GM20000 (cell line): ENCODE data around the gene AMOTL2.
A peak's percentile ranks its signal among the peaks of the same experiment; 100 is the strongest.

ENCODE experiments used
- DNase-seq: peaks from one replicate; pipeline ENCODE4 v3.0.0; 2012; ENCODE audit warnings: low spot score
- TF ChIP-seq, protein P1 (sequence below): IDR thresholded peaks from 2 replicates; pipeline ENCODE4 v1.5.1; 2012; ENCODE audit warnings: mild to moderate bottlenecking, control low read depth; ENCODE audit errors: extremely low read depth, missing control alignments

The AMOTL2 gene

GRCh38 chr3:134361162-134361835 is 12.9 kb downstream of the AMOTL2 start:
- no peak for DNase-seq
- TF ChIP-seq, protein P1, sequence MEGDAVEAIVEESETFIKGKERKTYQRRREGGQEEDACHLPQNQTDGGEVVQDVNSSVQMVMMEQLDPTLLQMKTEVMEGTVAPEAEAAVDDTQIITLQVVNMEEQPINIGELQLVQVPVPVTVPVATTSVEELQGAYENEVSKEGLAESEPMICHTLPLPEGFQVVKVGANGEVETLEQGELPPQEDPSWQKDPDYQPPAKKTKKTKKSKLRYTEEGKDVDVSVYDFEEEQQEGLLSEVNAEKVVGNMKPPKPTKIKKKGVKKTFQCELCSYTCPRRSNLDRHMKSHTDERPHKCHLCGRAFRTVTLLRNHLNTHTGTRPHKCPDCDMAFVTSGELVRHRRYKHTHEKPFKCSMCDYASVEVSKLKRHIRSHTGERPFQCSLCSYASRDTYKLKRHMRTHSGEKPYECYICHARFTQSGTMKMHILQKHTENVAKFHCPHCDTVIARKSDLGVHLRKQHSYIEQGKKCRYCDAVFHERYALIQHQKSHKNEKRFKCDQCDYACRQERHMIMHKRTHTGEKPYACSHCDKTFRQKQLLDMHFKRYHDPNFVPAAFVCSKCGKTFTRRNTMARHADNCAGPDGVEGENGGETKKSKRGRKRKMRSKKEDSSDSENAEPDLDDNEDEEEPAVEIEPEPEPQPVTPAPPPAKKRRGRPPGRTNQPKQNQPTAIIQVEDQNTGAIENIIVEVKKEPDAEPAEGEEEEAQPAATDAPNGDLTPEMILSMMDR: no peak

DNA sequence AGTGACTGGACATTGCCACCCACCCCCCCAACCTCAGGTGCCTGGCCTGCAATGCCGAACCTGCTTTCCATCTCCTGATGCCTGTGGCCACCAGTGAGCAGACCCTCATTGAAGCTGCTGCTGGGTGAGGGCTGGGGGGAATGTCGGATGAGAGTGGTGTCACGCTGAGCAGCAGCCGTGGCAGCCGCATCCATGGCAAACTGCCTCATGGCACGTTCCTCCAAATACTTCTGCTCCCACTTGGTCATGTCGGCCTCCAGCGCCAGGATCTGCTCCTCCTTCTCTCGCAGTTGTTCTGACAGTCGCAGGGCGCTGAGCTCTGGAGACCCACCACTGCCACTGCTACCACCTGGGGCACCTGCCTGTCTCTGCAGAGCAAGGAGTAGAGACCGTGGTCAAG is 14.2 kb downstream of the AMOTL2 start:
- DNase-seq: no peak

DNA sequence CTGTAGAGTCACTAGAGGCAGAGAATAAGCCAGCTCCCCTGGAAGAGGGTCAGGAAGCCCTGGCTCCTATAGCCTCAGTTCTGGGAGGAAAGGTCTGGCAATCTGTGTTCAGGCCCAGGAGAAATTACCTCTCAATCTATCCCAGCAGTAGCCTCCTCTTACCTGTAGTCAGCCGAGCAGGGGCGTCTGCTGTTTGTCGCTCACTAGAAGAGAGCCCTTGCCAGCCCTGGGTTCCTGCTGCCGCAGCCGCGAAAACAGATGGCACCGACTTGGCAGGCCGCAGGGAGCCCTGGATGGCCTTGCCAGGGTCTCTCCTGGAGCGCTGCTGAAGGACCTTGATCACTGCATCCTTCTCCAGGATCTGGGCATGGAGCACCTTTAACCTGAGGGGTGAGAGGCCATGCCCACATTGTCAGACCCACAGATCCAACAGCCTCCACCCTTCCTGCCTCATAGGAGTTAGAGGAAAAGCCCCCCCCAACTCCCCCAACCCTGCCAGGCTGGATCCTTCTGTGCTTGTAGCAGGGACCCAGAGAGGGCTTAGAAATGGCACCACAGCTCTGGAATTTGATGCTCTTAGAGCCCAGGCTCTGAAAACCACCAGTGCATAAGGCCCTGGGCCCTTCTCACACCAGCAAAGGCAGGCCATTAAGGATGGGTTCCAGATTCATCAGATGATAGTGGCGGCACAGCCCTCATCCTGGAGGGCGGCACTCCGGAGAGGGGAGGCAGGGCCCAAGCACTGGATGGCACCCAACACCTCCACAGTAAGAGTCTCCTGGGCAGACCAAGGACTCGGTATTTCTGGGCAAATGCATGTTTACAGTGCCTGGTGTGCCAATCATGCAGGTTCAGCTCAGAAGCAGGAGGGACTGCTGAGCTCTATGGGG is 14.9 kb downstream of the AMOTL2 start:
- no peak for DNase-seq
- TF ChIP-seq, protein P1: no peak

More for the DNA sequence above, 14.2 kb downstream of the AMOTL2 start:
- TF ChIP-seq, protein P1: no peak

GRCh38 chr3:134357914-134358811 is 16.1 kb downstream of the AMOTL2 start:
- TF ChIP-seq, protein P1: peak; percentile 24
- peak; percentile 66 for DNase-seq

DNA sequence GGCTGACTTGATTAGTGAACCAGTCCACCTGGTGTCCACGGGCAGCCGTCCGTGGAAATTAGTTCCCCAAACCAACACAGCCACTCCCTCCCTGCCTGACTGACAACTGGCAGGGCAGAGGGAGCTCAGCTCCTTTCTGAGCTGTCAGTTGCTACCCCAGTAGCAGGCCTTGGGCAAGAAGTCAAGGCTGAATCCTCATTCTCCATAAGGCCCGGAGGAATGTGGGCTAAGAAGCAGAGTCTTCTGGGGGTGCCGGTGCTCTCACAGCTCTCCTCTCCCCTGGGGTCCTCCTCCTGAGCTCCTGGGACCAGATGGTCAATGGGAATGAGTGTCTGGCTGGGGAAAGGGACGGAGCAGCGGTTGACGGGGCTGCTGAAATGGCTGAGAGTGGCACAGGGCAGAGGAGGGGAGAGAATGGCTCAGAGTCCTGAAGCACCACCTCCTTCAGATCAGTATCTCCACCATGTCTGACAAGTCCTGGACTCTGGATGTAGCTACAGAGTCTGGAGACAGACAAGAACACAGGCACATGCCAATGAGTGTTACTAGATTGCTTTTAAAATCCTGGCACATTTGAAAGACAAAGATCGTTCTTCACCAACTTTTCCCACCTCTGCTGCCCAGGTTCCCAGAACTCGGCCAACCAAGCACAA is 16.9 kb downstream of the AMOTL2 start:
- DNase-seq: no peak

DNA sequence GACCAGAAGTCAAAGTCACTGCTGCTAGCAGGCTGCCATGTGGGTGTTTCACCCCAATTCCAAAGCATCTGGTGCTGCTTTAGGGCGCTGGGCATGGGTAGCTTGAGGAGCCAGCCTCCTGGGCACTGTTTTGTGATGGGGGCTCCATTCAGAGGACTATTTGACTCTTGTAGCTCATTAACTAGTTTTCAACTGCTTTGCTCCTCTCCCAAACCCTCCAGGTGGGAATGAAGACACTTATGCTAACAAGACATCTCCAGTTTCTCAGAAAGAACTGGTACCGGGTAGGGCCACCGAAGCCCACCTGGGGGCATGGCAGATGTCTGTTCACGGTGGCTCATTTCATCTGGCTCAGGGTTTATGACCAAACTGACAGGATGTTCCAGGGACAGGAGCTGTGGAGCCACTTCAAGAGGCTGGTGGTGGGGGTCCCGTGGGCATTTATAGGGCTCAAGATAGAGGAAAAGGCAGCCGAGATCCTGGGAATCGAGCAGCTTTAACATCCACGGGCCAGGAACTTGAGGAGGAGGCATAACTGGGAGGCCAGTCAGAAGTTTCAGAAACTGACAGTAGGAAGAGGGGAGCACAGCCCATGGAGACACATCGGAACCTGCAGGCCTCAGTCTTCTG is 17.7 kb downstream of the AMOTL2 start:
- DNase-seq: no peak
- TF ChIP-seq, protein P1: no peak

More for the DNA sequence above, 16.9 kb downstream of the AMOTL2 start:
- TF ChIP-seq, protein P1: no peak
